HG03025 (cell line): ENCODE data around the gene RGS6.

Experiments
- ATAC-seq: cut with Tn5 transposase; IDR thresholded peaks from one replicate; pipeline ENCODE4 v1.9.1; 2021; ENCODE audit warnings: mild to moderate bottlenecking, moderate library complexity; ENCODE audit not compliant: unreplicated experiment, low FRiP score

RGS6 gene

DNA sequence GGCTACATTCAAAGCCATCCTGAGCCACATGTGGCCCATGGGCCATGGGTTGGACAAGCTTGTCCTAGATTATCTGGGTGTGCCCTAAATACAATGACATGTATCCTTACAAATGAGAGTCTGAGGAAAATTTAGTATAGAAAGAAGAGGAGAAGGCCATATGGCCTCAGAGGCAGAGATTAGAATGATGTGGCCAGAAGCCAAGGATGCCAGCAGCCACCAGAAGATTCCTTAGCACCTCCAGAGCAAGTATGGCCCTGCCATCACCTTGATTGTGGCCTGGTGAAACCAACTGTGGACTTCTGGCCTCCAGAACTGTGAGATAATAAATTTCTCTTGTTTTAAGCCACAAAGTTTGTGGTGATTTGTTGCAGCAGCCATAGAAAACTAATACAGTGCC lies 436.9 kb downstream of the RGS6 start:
- no peak for ATAC-seq

- ATAC-seq: no peak
Observed at GRCh38 chr14:72377016-72377415, 444.8 kb downstream of the RGS6 start.

GRCh38 chr14:72380456-72380855 lies 448.2 kb downstream of the RGS6 start:
- no peak for ATAC-seq

GRCh38 chr14:72383865-72384264 lies 451.6 kb downstream of the RGS6 start:
- no peak for ATAC-seq

DNA sequence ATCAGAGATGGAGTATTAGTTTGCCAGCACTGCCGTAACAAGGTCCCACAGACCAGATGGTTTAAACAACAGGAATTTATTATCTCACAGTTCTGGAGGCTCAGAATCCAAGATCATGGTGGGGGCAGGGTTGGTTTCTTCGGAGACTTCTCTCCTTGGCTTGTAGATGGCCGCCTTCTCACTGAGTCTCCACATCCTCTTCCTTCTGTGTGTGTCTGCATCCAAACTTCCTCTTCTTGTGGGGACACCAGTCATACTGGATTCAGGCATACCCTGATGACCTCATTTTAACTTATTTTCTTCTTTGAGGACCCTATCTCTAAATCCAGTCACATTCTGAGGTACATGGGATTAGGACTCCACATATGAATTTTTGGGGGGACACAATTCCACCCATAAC lies 455.5 kb downstream of the RGS6 start:
- no peak for ATAC-seq

DNA sequence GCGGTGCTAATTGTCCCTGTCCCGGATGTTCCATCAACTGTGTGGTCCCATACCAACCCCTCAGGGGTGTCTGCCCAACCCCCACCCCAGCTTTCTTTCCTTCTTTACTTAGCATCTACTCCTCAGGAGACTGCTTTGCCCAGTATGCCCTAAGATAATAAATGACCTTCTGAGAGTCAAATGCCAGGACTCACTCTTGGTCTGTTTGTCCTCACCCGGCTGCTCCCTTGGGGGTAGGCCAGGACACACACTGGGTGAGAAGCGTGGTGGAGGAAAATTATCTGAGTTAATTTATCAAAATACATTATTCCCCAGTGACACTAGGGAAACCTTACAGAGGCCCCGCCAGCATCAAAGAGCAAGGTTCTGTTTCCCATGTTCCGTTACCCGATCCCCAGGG lies 457.0 kb downstream of the RGS6 start:
- no peak for ATAC-seq

DNA sequence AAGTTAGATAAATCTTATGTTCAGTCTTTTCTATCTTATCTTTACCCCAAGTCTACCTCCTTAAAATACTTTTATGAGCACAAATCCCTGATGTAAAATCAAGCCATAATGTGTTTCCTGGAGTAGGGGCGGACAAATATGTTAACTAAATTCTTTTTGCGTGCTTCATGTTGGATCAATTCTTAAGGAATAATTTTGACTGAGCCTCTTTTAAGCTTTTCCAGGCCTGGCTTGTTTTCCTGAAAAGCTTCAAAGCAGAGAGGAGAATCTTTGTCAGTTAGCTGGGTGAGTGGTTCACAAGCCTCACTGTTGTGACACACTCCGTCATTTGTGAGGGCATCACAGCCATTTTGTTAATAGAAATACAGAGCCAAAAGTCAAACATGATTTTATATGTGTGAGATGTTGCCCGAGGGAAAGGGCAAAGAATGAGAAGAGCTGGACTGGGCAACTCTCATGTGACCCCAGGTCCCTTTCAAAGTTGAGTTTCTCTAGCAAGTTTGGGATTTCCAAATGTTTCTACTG lies 468.9 kb downstream of the RGS6 start:
- ATAC-seq: no peak

- no peak for ATAC-seq
Observed at GRCh38 chr14:72401632-72402376, 469.6 kb downstream of the RGS6 start.

GRCh38 chr14:72402377-72402772 lies 470.1 kb downstream of the RGS6 start:
- no peak for ATAC-seq

GRCh38 chr14:72404106-72404774 lies 472.0 kb downstream of the RGS6 start:
- no peak for ATAC-seq

DNA sequence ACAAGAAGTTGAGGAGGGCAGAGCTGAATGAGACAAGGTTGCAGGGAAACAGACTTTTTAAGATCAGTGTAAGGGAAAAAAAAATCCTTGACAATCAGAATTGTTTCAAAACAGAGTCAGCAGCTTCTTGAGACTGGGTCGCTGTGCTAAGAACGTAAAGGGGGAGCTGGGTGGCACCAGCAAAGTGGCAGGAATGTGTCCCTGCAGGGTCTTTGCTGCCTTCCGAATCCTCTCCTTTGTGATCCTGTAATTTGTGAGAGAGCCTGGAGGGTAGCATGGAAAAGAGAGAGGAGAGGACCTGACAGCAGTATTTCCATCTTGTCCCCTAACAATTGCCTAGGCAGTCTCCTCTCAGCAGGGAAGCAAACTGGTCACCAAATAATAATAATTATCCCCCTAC lies 472.8 kb downstream of the RGS6 start:
- ATAC-seq: no peak

DNA sequence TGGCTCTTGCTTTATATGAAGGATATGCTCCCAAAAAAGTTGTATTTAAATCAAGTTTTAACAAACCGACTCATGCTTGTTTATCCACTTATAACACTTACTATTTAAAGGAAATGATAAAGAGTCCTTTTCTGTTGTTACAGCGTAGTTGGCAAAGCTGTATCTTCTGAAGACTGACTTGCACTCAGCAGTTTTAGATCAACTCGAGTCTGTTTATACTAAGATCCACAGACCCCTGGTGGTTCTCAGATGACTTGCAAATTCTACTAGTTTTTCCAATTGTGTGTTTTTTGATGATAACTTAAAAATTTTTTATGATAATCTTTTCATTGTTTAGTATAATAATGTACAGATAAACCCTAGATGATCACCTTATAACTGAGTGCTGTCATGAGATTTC lies 475.8 kb downstream of the RGS6 start:
- no peak for ATAC-seq

GRCh38 chr14:72409047-72409446 lies 476.8 kb downstream of the RGS6 start:
- no peak for ATAC-seq

DNA sequence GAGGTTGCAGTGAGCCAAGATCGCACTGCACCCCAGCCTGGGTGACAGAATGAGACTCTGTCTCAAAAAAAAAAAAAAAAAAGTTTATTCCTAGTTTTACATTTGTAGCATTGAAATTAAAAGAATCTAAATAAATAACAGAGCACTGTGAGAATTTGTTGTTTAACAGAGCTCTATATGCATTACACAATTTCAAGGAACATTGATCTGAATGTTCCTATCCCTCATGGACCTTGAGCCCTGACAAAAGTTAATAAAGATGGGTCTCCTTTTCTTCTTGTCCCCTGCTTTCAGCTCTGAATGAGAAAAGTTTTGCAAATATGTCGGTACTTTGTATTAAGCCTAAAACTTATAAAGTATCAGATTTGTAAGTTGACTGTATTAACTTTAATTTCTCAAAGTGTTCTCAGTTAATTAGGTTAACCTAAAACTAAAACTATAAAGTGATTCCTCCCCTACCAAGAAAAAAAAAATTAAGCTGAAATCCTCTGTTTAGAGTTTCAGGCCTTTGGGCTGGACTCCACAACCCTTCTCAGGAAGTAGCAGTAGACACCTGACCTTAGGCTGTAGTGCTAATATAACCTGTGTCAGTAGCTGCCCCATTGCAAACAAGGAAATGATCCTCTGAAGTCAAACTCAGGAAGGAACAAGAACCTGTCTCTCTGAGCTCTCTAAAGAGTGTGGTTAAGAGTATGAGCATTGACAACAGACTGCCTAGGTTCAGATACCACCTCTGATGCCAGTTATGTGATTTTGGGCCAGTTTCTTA lies 484.0 kb downstream of the RGS6 start:
- ATAC-seq: no peak

- ATAC-seq: no peak
Observed at GRCh38 chr14:72416892-72417291, 484.7 kb downstream of the RGS6 start.

DNA sequence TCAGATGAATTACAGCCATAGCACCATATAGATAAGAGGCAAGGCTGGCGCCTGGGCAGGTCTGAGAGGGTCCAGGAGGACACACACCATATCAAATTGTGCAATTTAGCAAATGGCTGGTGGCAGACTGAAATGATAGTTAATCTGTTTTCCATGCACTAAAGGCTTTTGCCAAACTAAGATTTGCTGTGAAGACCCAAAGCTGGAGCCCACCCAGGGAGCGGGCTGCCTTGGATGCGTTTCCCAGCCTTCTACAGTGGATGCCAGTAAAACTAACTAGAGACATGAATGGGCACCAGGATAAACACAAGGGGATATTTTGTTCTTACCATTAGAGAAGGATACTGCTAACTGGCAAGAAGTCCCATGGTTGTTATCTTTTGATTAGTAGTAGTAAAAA lies 486.6 kb downstream of the RGS6 start:
- ATAC-seq: no peak

- ATAC-seq: no peak
Observed at GRCh38 chr14:72419226-72419775, 487.1 kb downstream of the RGS6 start.

DNA sequence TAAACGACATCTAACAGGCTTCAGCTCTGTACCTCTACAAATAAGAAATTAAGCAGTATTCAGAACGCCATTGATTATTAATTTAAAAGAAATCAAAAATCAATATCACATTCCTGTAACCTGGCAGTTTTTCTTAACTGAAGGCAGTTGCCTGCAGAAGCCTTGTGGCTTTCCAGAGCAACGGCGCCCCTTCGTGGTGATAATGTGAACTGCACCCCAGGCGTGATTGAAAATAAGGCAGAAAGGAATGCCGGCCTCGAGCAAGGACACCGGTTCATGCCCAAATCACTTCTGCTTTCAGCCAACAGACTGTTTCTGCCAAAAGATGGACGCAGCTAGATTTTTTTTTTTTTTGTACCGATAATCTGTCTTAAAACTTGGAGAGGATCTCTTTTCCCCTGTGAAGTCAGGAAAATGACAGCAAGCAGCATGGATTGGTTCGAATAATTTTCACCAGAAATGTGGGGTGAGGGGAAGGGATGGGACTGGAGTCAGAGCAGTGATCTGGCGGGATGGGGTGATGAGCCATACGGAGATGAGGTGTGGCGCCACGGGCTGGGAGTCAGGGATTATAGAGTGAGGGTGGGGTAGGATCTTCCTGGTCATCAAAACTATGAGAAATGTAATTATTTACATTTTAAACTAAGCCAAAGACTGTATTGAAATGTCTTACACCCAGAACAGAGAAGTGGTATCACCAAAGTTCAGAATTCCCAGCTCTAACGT lies 488.7 kb downstream of the RGS6 start:
- ATAC-seq: no peak

- ATAC-seq: no peak
Observed at GRCh38 chr14:72423957-72424356, 491.7 kb downstream of the RGS6 start.

DNA sequence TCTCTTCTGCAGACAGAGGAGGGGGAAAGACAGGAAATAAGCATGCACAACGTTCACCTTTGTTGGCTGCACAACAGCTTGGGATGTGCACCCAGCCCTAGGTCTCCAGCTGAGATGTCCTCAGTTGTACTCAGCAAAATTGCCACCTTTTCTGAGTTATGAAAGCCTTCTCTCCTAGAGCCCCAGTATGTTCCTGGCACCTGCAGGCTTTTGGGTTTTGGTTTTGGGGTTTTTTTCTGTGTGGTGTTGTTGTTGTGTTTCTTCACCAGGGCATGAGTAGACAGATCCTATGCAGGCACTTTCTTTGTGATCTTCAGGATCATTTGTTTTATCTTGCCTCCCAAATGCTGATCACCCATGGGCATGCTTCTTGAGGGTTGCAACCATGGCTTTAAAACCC lies 498.2 kb downstream of the RGS6 start:
- no peak for ATAC-seq
